HL-60 (cell line): ENCODE results near the gene RAB8B.

ENCODE experiments used
- DNase-seq, 2 experiments: peaks; one replicate each; pipeline ENCODE4 v3.0.0-alpha.2; 2010 to 2020; ENCODE audit warnings: low read depth in 1 of 2, low spot score in 1 of 2
- H3K27ac ChIP-seq: fragments of 250-450 bp; sonication (Bioruptor Pico); replicated peaks from 2 replicates; pipeline ENCODE4 v1.5.1; 2020; ENCODE audit warnings: mild to moderate bottlenecking, moderate library complexity
- H3K27me3 ChIP-seq: fragments of 250-450 bp; sonication (Bioruptor Pico); 2 replicates; pipeline ENCODE4 v1.5.1; 2021; ENCODE audit warnings: mild to moderate bottlenecking, moderate library complexity; ENCODE audit not compliant: insufficient read depth, poor library complexity, severe bottlenecking
- H3K4me3 ChIP-seq: replicated peaks from 2 replicates; pipeline ENCODE4 v1.5.1; 2011; ENCODE audit warnings: mild to moderate bottlenecking, control low read depth, low read length; ENCODE audit not compliant: insufficient read depth
- CTCF ChIP-seq: IDR thresholded peaks from one replicate; pipeline ENCODE4 v1.5.1; 2011; ENCODE audit warnings: low read length, control low read depth, inconsistent platforms; ENCODE audit not compliant: insufficient read depth
- GABPA ChIP-seq: IDR thresholded peaks from 2 replicates; pipeline ENCODE4 v1.6.1; 2012; ENCODE audit warnings: low read depth
- POLR2AphosphoS5 ChIP-seq: IDR thresholded peaks from 2 replicates; pipeline ENCODE4 v1.6.1; 2012; ENCODE audit warnings: low read depth
- REST ChIP-seq: IDR thresholded peaks from 2 replicates; pipeline ENCODE4 v1.6.1; 2012; ENCODE audit warnings: low read depth; ENCODE audit not compliant: insufficient replicate concordance
- SPI1 ChIP-seq: IDR thresholded peaks from 2 replicates; pipeline ENCODE4 v1.6.1; 2012; ENCODE audit warnings: low read depth, mild to moderate bottlenecking, borderline replicate concordance

RAB8B gene

GRCh38 chr15:63196842-63197241 is 7.4 kb downstream of the RAB8B start:
- Histone ChIP-seq H3K4me3 (no peak overlapping the region), H3K27me3 (no peaks in the 10 kb centered on the region), H3K27ac (no peak overlapping the region)
- TF ChIP-seq POLR2AphosphoS5: no peak
- TF ChIP-seq GABPA: no peak
- TF ChIP-seq SPI1: no peak
- no peak for TF ChIP-seq CTCF
- TF ChIP-seq REST: no peak
- no peak for DNase-seq

GRCh38 chr15:63197626-63198025 is 8.2 kb downstream of the RAB8B start:
- TF ChIP-seq REST (no peak), GABPA (no peak), POLR2AphosphoS5 (no peak), CTCF (no peak), SPI1 (no peak)
- DNase-seq: no peak
- Histone ChIP-seq H3K4me3 (no peak overlapping the region), H3K27ac (peak overlapping the region; percentile 45; the same call in 1 of the 2 replicates), H3K27me3 (no peaks in the 10 kb centered on the region)

GRCh38 chr15:63198371-63199250 is 9.2 kb downstream of the RAB8B start:
- no peak overlapping the region for H3K4me3 ChIP-seq
- peak overlapping the region; percentile 45 for H3K27ac ChIP-seq

More at GRCh38 chr15:63198371-63199250, 9.2 kb downstream of the RAB8B start:
- peak in 1 of 2 experiments; percentile 72 for DNase-seq
- no peaks in the 10 kb centered on the region for H3K27me3 ChIP-seq
- TF ChIP-seq SPI1: no peak; the same call in 1 of the 2 replicates
- no peak for TF ChIP-seq GABPA
- TF ChIP-seq REST: no peak
- no peak for TF ChIP-seq CTCF
- TF ChIP-seq POLR2AphosphoS5: no peak
